GM12878 (cell line): Measurements from ENCODE around the gene DGKK. TPM values are rescaled to one million over a fixed set of nuclear protein-coding genes. Genes with fewer than 3 reads are reported as not detected.

Source experiments
- ATAC-seq: fragments of 200-7000 bp; cut with Tn5 transposase; 3 replicates; pipeline ENCODE4 v1.9.1; 2020; ENCODE audit warnings: mild to moderate bottlenecking, moderate library complexity
- BruUV-seq: library from RNA; stranded (reverse); fragments of 400-500 nt; replicated peaks from 2 replicates; lab custom pipeline; 2021; lab: Mats Ljungman, UMichigan
- CTCF ChIA-PET: fragments of 300-600 bp; sonication (Branson Sonifier 250); formaldehyde crosslinking; extraction: SDS; loops from one replicate; lab custom pipeline; 2021; ENCODE audit warnings: inconsistent platforms; lab: Yijun Ruan, JAX
- POLR2A ChIA-PET: fragments of 350-600 bp; formaldehyde crosslinking; extraction: SDS; loops from one replicate; lab custom pipeline; 2021; ENCODE audit warnings: inconsistent platforms; lab: Charles Lee
- RAD21 ChIA-PET: fragments of 300-600 bp; sonication (Branson Sonifier 250); formaldehyde crosslinking; loops from one replicate; lab custom pipeline; 2023; ENCODE audit warnings: antibody characterized with exemption; ENCODE audit not compliant: unreplicated experiment; lab: Charles Lee
- SMC1A ChIA-PET: fragments of 300-600 bp; sonication (Branson Sonifier 250); formaldehyde crosslinking; loops from one replicate; lab custom pipeline; 2023; ENCODE audit not compliant: unreplicated experiment, uncharacterized antibody; lab: Charles Lee
- DNase-seq: peaks from one replicate; pipeline ENCODE4 v3.0.0-alpha.2; 2011; ENCODE audit warnings: low read depth, low spot score
- FAIRE-seq: peaks from 3 replicates; lab custom pipeline; 2011; peaks lifted over from hg19 to GRCh38; lab: Jason Lieb, UNC
- H2AFZ ChIP-seq: 2 replicates; pipeline ENCODE4 v1.6.0; 2011; ENCODE audit warnings: low read depth, low read length, control low read depth; ENCODE audit not compliant: control insufficient read depth
- H3K27ac ChIP-seq: 2 replicates; pipeline ENCODE4 v1.5.1; 2011; ENCODE audit warnings: control low read depth; ENCODE audit not compliant: control insufficient read depth, insufficient read depth
- H3K27me3 ChIP-seq, 2 experiments: replicated peaks in 1 of 2; 2 replicates each; pipeline versions ENCODE4 v1.6.0 to v1.6.1; 2011; ENCODE audit warnings: low read length in 1 of 2; ENCODE audit not compliant: control insufficient read depth in 2 of 2, insufficient read depth in 2 of 2
- H3K36me3 ChIP-seq, 2 experiments: 2 replicates each; pipeline ENCODE4 v1.5.1; 2011; ENCODE audit warnings: low read length in 1 of 2; ENCODE audit not compliant: control insufficient read depth in 2 of 2, insufficient read depth in 2 of 2
- H3K4me1 ChIP-seq: 2 replicates; pipeline ENCODE4 v1.6.1; 2011; ENCODE audit warnings: mild to moderate bottlenecking, low read length, moderate library complexity, mixed read lengths; ENCODE audit not compliant: control insufficient read depth, insufficient read depth
- H3K4me2 ChIP-seq: 2 replicates; pipeline ENCODE4 v1.6.0; 2011; ENCODE audit warnings: control low read depth; ENCODE audit not compliant: control insufficient read depth, insufficient read depth
- H3K4me3 ChIP-seq: fragments of 200-600 bp; sonication (generic); 2 replicates; pipeline ENCODE4 v1.5.1; 2016
- H3K79me2 ChIP-seq: 2 replicates; pipeline ENCODE4 v1.6.0; 2011; ENCODE audit warnings: low read length; ENCODE audit not compliant: control insufficient read depth, insufficient read depth
- H3K9ac ChIP-seq: 2 replicates; pipeline ENCODE4 v1.8.0; 2011; ENCODE audit warnings: low read length, control low read depth, mixed read lengths; ENCODE audit not compliant: control insufficient read depth, insufficient read depth
- H3K9me3 ChIP-seq: replicated peaks from 3 replicates; pipeline ENCODE4 v1.5.1; 2011; ENCODE audit warnings: mild to moderate bottlenecking, low read length; ENCODE audit not compliant: control insufficient read depth, insufficient read depth
- H4K20me1 ChIP-seq: 2 replicates; pipeline ENCODE4 v1.6.0; 2011; ENCODE audit not compliant: control insufficient read depth, insufficient read depth
- CBX3 ChIP-seq: fragments of 200-600 bp; sonication (generic); IDR thresholded peaks from 2 replicates; pipeline ENCODE4 v1.6.1; 2016; ENCODE audit warnings: low read depth, borderline replicate concordance
- CBX5 ChIP-seq: sonication (generic); IDR thresholded peaks from 2 replicates; pipeline ENCODE4 v1.6.1; 2016; ENCODE audit warnings: low read depth, moderate library complexity, mild to moderate bottlenecking, inconsistent platforms
- IKZF1 ChIP-seq: fragments of 450-650 bp; conservative IDR thresholded peaks from 2 replicates; pipeline ENCODE4 v1.6.1; 2017; ENCODE audit warnings: antibody characterized with exemption, mild to moderate bottlenecking
- IRF4 ChIP-seq: IDR thresholded peaks from 2 replicates; pipeline ENCODE4 v1.6.1; 2011; ENCODE audit warnings: low read depth, low read length
- JUND ChIP-seq: IDR thresholded peaks from 2 replicates; pipeline ENCODE4 v1.6.1; 2012; ENCODE audit warnings: low read depth, mild to moderate bottlenecking, low read length, improper control_type of control experiment, moderate library complexity
- LARP7 ChIP-seq: fragments of 450-650 bp; IDR thresholded peaks from 2 replicates; pipeline ENCODE4 v1.6.1; 2017; ENCODE audit warnings: mild to moderate bottlenecking
- MEF2A ChIP-seq: IDR thresholded peaks from 2 replicates; pipeline ENCODE4 v1.6.1; 2011; ENCODE audit warnings: low read depth, mild to moderate bottlenecking, low read length, moderate library complexity; ENCODE audit not compliant: insufficient read depth
- MYC ChIP-seq: IDR thresholded peaks from 2 replicates; pipeline ENCODE4 v1.6.1; 2011; ENCODE audit warnings: mild to moderate bottlenecking, low read length, moderate library complexity, inconsistent platforms; ENCODE audit not compliant: insufficient read depth, insufficient replicate concordance, insufficient read length, severe bottlenecking
- NRF1 ChIP-seq: conservative IDR thresholded peaks from 2 replicates; pipeline ENCODE4 v1.6.1; 2011; ENCODE audit warnings: mild to moderate bottlenecking, low read depth, low read length, improper control_type of control experiment
- RFX5 ChIP-seq: IDR thresholded peaks from 2 replicates; pipeline ENCODE4 v1.6.1; 2011; ENCODE audit warnings: low read depth, low read length, improper control_type of control experiment
- SREBF2 ChIP-seq: IDR thresholded peaks from 2 replicates; pipeline ENCODE4 v1.6.1; 2012; ENCODE audit warnings: mild to moderate bottlenecking, low read length
- STAT1 ChIP-seq: fragments of 450-650 bp; conservative IDR thresholded peaks from 2 replicates; pipeline ENCODE4 v1.6.1; 2014; ENCODE audit warnings: antibody characterized with exemption, mild to moderate bottlenecking
- SUPT20H ChIP-seq: IDR thresholded peaks from 2 replicates; pipeline ENCODE4 v1.6.1; 2011; ENCODE audit warnings: low read depth, mild to moderate bottlenecking, low read length, moderate library complexity, borderline replicate concordance; ENCODE audit not compliant: control insufficient read depth
- ZBED1 ChIP-seq: IDR thresholded peaks from 2 replicates; pipeline ENCODE4 v1.6.1; 2016; ENCODE audit warnings: borderline replicate concordance
- ZZZ3 ChIP-seq: IDR thresholded peaks from 2 replicates; pipeline ENCODE4 v1.6.1; 2011; ENCODE audit warnings: low read depth; ENCODE audit not compliant: control insufficient read depth, insufficient read length
- WGBS: methylation state at CpG from one replicate; pipeline ENCODE4 v1.1.6; 2016; ENCODE audit warnings: low lambda C conversion rate; ENCODE audit not compliant: insufficient replicate concordance, insufficient coverage; ENCODE audit errors: missing lambda C conversion rate; 5-methylcytosine and 5-hydroxymethylcytosine counted together
- in situ Hi-C: fragments of 300-500 bp; cut with MboI; formaldehyde crosslinking; loops from 9 replicates; pipeline ENCODE4 v1.14.3; 2018; ENCODE audit warnings: mixed read lengths
- intact Hi-C: fragments of 100-400 bp; cut with micrococcal nuclease; formaldehyde crosslinking; loops from one replicate; pipeline ENCODE4 v1.14.2; 2022; ENCODE audit not compliant: unreplicated experiment
- polyA plus RNA-seq, 11 experiments: library from polyadenylated mRNA; depleted of rRNA in 4 of 11; unstranded in 6 of 11; stranded (reverse) in 5 of 11; fragments of >200 nt; fragmentation: Nextera tagmentation in 4 of 11; fragmentation: Illumina TruSeq in 1 of 11; extraction: Ambion mirVana in 4 of 11; extraction: Trizol in 1 of 11; gene quantifications; 1 replicate in 1 of 11; 2 replicates in 10 of 11; pipeline versions ENCODE4 v1.2.1 to v1.2.3, GENCODE V29; 2011 to 2016; ENCODE audit warnings: inconsistent platforms in 2 of 11, missing spikeins in 2 of 11, low read depth in 1 of 11
- total RNA-seq, 4 experiments: library from RNA; depleted of rRNA in 3 of 4; stranded (reverse); fragments of >200 nt in 3 of 4; fragmentation: Illumina TruSeq in 1 of 4; extraction: Trizol in 1 of 4; gene quantifications; 2 replicates each; pipeline versions ENCODE4 v1.2.1 to v1.2.3, GENCODE V29; 2013 to 2021
- TF ChIP-seq, protein P1 (sequence below): fragments of 450-650 bp; formaldehyde crosslinking; IDR thresholded peaks from 2 replicates; pipeline ENCODE4 v1.4.0; 2022; ENCODE audit warnings: mild to moderate bottlenecking, moderate library complexity
- TF ChIP-seq, protein P2 (sequence below): IDR thresholded peaks from 2 replicates; pipeline ENCODE4 v1.6.1; 2011; ENCODE audit warnings: low read depth, mild to moderate bottlenecking, low read length, moderate library complexity, borderline replicate concordance; ENCODE audit errors: extremely low read depth

DGKK gene
- total and polyA plus RNA-seq, 10 of the 15 experiments (the other 5 are each of a cell fraction or from before 2014, with no cell fraction given): under 0.01 to 0.03 TPM; not detected in 8

DNA sequence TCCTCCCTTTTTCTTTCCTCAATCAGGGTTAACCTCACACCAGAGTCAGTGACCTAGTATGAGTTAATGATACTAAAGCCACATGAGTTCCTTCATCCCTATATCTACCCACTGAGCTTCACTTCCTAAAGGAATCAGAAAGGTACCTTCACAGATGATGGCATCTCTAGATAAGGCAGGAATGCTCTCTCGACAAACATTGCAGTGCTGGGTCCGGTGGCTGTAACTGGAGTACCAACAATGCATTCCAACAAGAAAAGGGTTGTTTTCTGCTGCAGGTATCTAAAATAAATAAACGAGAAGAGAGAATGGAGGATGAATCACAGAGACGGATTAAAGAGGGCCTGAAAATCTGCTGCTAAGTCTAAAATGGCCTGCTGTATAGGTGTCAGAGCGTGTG is 66.7 kb downstream of the DGKK start:
- Histone ChIP-seq H3K4me2 (no peak overlapping the region), H2AFZ (no peak overlapping the region), H3K4me1 (no peaks in the 10 kb centered on the region), H3K27me3 (no peaks in the 10 kb centered on the region), H3K4me3 (no peak overlapping the region), H3K9ac (no peak overlapping the region), H3K9me3 (no peaks in the 10 kb centered on the region), H3K36me3 (no peaks in the 10 kb centered on the region), H4K20me1 (no peaks in the 10 kb centered on the region), H3K27ac (no peak overlapping the region), H3K79me2 (no peaks in the 10 kb centered on the region)
- intact Hi-C loops: no loop called here
- POLR2A ChIA-PET: no interaction called here
- FAIRE-seq (no peak), ATAC-seq (no peak), DNase-seq (no peak)
- TF ChIP-seq LARP7: no peak
- BruUV-seq: no TSS peak
- RAD21 ChIA-PET: no interaction called here
- in situ Hi-C loops: no loop called here
- 4% methylated on average over 5 of the region's 5 CpGs for WGBS
- SMC1A ChIA-PET: no interaction called here
- CTCF ChIA-PET: no interaction called here

DNA sequence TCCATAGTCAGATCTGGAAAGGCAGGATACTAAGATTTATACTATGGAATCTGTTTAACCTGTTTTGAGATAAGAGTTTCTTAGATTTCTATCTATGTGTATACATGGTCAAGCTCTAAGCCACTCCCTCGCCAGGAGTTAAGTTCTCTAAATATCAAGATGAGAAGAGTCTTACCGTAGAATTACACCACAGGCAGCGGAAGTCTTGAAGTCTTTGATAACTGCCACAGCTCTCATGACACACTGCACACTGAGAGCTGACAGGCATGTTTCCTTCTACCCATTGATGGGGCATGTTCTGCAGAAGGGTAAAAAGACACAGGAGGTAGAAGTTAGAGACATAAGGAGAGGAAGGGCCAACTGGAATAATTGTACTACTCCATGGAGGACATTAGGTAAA is 67.7 kb downstream of the DGKK start:
- DNase-seq (no peak), ATAC-seq (no peak), FAIRE-seq (no peak)
- ChIA-PET RAD21 (no interaction called here), CTCF (no interaction called here), SMC1A (no interaction called here), POLR2A (no interaction called here)
- H3K27me3 ChIP-seq: no peaks in the 10 kb centered on the region
- no TSS peak for BruUV-seq
- H3K4me3 ChIP-seq: no peak overlapping the region
- no peaks in the 10 kb centered on the region for H3K9me3 ChIP-seq
- H3K4me2 ChIP-seq: no peak overlapping the region
- no peak overlapping the region for H3K9ac ChIP-seq
- no peaks in the 10 kb centered on the region for H4K20me1 ChIP-seq
- H3K4me1 ChIP-seq: no peaks in the 10 kb centered on the region
- 20% methylated on average over 3 of the region's 3 CpGs for WGBS
- no peak overlapping the region for H3K27ac ChIP-seq
- H2AFZ ChIP-seq: no peak overlapping the region
- in situ Hi-C loops: no loop called here
- H3K79me2 ChIP-seq: no peaks in the 10 kb centered on the region
- H3K36me3 ChIP-seq: no peaks in the 10 kb centered on the region
- intact Hi-C loops: no loop called here
- TF ChIP-seq IKZF1 (no peak), RFX5 (no peak), CBX5 (no peak), NRF1 (no peak), MYC (no peak), ZZZ3 (no peak), ZBED1 (no peak), SUPT20H (no peak), JUND (no peak), MEF2A (no peak), IRF4 (no peak), STAT1 (no peak), CBX3 (no peak), SREBF2 (no peak)
- TF ChIP-seq, protein P1, sequence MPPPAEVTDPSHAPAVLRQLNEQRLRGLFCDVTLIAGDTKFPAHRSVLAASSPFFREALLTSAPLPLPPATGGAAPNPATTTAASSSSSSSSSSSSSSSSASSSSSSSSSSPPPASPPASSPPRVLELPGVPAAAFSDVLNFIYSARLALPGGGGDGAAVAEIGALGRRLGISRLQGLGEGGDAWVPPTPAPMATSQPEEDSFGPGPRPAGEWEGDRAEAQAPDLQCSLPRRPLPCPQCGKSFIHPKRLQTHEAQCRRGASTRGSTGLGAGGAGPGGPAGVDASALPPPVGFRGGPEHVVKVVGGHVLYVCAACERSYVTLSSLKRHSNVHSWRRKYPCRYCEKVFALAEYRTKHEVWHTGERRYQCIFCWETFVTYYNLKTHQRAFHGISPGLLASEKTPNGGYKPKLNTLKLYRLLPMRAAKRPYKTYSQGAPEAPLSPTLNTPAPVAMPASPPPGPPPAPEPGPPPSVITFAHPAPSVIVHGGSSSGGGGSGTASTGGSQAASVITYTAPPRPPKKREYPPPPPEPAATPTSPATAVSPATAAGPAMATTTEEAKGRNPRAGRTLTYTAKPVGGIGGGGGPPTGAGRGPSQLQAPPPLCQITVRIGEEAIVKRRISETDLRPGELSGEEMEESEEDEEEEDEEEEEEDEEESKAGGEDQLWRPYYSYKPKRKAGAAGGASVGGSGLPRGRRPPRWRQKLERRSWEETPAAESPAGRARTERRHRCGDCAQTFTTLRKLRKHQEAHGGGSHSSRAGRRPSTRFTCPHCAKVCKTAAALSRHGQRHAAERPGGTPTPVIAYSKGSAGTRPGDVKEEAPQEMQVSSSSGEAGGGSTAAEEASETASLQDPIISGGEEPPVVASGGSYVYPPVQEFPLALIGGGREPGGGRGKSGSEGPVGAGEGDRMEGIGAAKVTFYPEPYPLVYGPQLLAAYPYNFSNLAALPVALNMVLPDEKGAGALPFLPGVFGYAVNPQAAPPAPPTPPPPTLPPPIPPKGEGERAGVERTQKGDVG (CRISPR knock-in tag): no peak
- TF ChIP-seq, protein P2, sequence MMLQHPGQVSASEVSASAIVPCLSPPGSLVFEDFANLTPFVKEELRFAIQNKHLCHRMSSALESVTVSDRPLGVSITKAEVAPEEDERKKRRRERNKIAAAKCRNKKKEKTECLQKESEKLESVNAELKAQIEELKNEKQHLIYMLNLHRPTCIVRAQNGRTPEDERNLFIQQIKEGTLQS: no peak
